CD14-positive monocyte (primary cell): ENCODE data around the gene CCDC197. TPM values are rescaled to one million over a fixed set of nuclear protein-coding genes. Genes with fewer than 3 reads are reported as not detected.
A peak's percentile ranks its signal among the peaks of the same experiment; 100 is the strongest.

ENCODE experiments used
- DNase-seq, 3 donors: peaks; one replicate each; pipeline ENCODE4 v3.0.0-alpha.2; 2011 to 2022
- H2AFZ ChIP-seq: 2 replicates; pipeline ENCODE4 v1.6.0; 2012; ENCODE audit warnings: mild to moderate bottlenecking, low read depth, low read length, inconsistent platforms; ENCODE audit not compliant: insufficient read depth, poor library complexity, severe bottlenecking
- H3K27ac ChIP-seq, 2 donors: 1 replicate in 1 of 2; 2 replicates in 1 of 2; pipeline ENCODE4 v1.5.1; 2012 to 2013; ENCODE audit warnings: low read length in 2 of 2, control low read depth in 1 of 2, inconsistent platforms in 1 of 2, low read depth in 1 of 2, mild to moderate bottlenecking in 1 of 2
- H3K27me3 ChIP-seq, 2 donors: one replicate each; pipeline versions ENCODE4 v1.6.0 to v1.6.1; 2011 to 2013; ENCODE audit warnings: low read length in 2 of 2; ENCODE audit not compliant: control insufficient read depth in 2 of 2, insufficient read depth in 2 of 2
- H3K36me3 ChIP-seq, 2 donors: replicated peaks in 1 of 2; 1 replicate in 1 of 2; 2 replicates in 1 of 2; pipeline versions ENCODE4 v1.5.1 to v1.6.1; 2012 to 2013; ENCODE audit warnings: low read length in 2 of 2, control low read depth in 1 of 2, inconsistent platforms in 1 of 2, mild to moderate bottlenecking in 1 of 2; ENCODE audit not compliant: insufficient read depth in 2 of 2, control insufficient read depth in 1 of 2
- H3K4me1 ChIP-seq, 2 donors: 1 replicate in 1 of 2; 2 replicates in 1 of 2; pipeline versions ENCODE4 v1.5.1 to v1.6.1; 2012 to 2013; ENCODE audit warnings: low read length in 2 of 2, control low read depth in 1 of 2, inconsistent platforms in 1 of 2, mild to moderate bottlenecking in 1 of 2, moderate library complexity in 1 of 2; ENCODE audit not compliant: insufficient read depth in 2 of 2, control insufficient read depth in 1 of 2
- H3K4me2 ChIP-seq: replicated peaks from 2 replicates; pipeline ENCODE3; 2012; ENCODE audit warnings: low read length, moderate library complexity, mild to moderate bottlenecking; ENCODE audit not compliant: poor library complexity, severe bottlenecking; ENCODE audit errors: extremely low read depth
- H3K4me3 ChIP-seq, 3 experiments: fragments of 200-600 bp in 1 of 3; sonication (generic) in 1 of 3; replicated peaks in 1 of 3; 1 replicate in 2 of 3; 2 replicates in 1 of 3; pipeline ENCODE4 v1.5.1; 2011 to 2013; ENCODE audit warnings: low read length in 3 of 3, mild to moderate bottlenecking in 3 of 3, control low read depth in 2 of 3, low read depth in 2 of 3, inconsistent platforms in 1 of 3, moderate library complexity in 1 of 3
- H3K79me2 ChIP-seq: 2 replicates; pipeline ENCODE4 v1.6.0; 2012; ENCODE audit warnings: mild to moderate bottlenecking, control low read depth, inconsistent platforms, low read length, moderate library complexity; ENCODE audit not compliant: insufficient read depth
- H3K9ac ChIP-seq: 2 replicates; pipeline ENCODE4 v1.6.0; 2017; ENCODE audit warnings: low read length, mild to moderate bottlenecking; ENCODE audit not compliant: insufficient read depth, poor library complexity, severe bottlenecking
- H3K9me3 ChIP-seq, 2 donors: replicated peaks in 1 of 2; 1 replicate in 1 of 2; 2 replicates in 1 of 2; pipeline versions ENCODE4 v1.5.1 to v1.6.1; 2012 to 2013; ENCODE audit warnings: low read length in 2 of 2, control low read depth in 1 of 2; ENCODE audit not compliant: control insufficient read depth in 1 of 2, insufficient read depth in 1 of 2
- H4K20me1 ChIP-seq: 2 replicates; pipeline ENCODE4 v1.6.0; 2012; ENCODE audit warnings: mild to moderate bottlenecking, low read length, control low read depth, moderate library complexity; ENCODE audit not compliant: insufficient read depth
- H3K27ac Mint-ChIP-seq, 7 donors: one replicate each; pipeline ENCODE4 v1.8.0; 2020; ENCODE audit warnings: mild to moderate bottlenecking in 7 of 7, mixed read lengths in 7 of 7, moderate library complexity in 6 of 7, inconsistent platforms in 2 of 7
- H3K27me3 Mint-ChIP-seq, 3 donors: one replicate each; pipeline ENCODE4 v1.8.0; 2021 to 2022; ENCODE audit warnings: low read depth in 3 of 3, mild to moderate bottlenecking in 3 of 3, mixed read lengths in 3 of 3, moderate library complexity in 3 of 3, inconsistent platforms in 1 of 3
- H3K36me3 Mint-ChIP-seq, 2 donors: one replicate each; pipeline ENCODE4 v1.8.0; 2020; ENCODE audit warnings: mixed read lengths in 2 of 2, inconsistent platforms in 1 of 2, mild to moderate bottlenecking in 1 of 2
- H3K4me1 Mint-ChIP-seq: one replicate; pipeline ENCODE4 v1.8.0; 2020; ENCODE audit warnings: mild to moderate bottlenecking, mixed read lengths
- H3K4me3 Mint-ChIP-seq, 2 donors: one replicate each; pipeline ENCODE4 v1.8.0; 2020; ENCODE audit warnings: mild to moderate bottlenecking in 2 of 2, mixed read lengths in 2 of 2, moderate library complexity in 1 of 2
- H3K9me3 Mint-ChIP-seq, 7 donors: one replicate each; pipeline ENCODE4 v1.8.0; 2020 to 2022; ENCODE audit warnings: mixed read lengths in 7 of 7, mild to moderate bottlenecking in 6 of 7, moderate library complexity in 6 of 7, inconsistent platforms in 2 of 7
- WGBS: methylation state at CpG from one replicate; pipeline ENCODE4 v1.1.5; 2013; ENCODE audit warnings: missing lambda C conversion rate; ENCODE audit not compliant: insufficient coverage; 5-methylcytosine and 5-hydroxymethylcytosine counted together
- intact Hi-C, 2 donors: fragments of 100-400 bp; cut with micrococcal nuclease; formaldehyde crosslinking; loops; one replicate each; pipeline versions ENCODE4 v1.15.0 to v1.15.1; 2023
- polyA plus RNA-seq, 3 donors: library from polyadenylated mRNA; depleted of rRNA in 1 of 3; unstranded in 2 of 3; stranded (reverse) in 1 of 3; fragments of 300-500 nt in 2 of 3; fragments of >200 nt in 1 of 3; fragmentation: Illumina TruSeq in 2 of 3; gene quantifications; 1 replicate in 2 of 3; 2 replicates in 1 of 3; pipeline ENCODE4 v1.2.3, GENCODE V29; 2012 to 2021
- TF ChIP-seq, protein P1 (sequence below): fragments of 200-600 bp; IDR thresholded peaks from one replicate; pipeline ENCODE4 v1.8.0; 2022; ENCODE audit warnings: antibody characterized with exemption, mild to moderate bottlenecking

The CCDC197 gene
- polyA plus RNA-seq, 3 donors, result not detected

DNA sequence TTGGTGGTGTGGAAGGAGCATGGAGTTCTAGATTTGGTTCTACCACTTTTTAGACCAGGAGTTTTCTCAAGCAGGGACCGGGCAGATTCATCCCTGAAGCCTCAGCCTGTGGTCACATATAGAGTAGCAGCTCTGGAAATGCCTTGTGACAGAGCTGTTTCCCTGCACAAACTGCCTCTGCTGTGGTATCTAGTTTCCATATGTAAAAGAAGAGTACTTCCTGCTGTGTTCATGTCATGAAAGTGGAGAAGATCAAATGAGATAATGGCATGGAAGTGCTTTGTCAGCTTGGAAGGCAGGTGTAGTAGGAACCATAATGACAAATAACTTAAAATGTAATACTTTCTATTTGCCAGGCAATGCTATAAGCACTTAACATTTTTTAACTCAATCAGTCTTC, 55.1 kb downstream of the CCDC197 start:
- no peaks in the 10 kb centered on the region for H3K9me3 Mint-ChIP-seq
- no peaks in the 10 kb centered on the region for H3K4me1 Mint-ChIP-seq
- Histone ChIP-seq H3K79me2 (no peaks in the 10 kb centered on the region), H3K4me1 (no peaks in the 10 kb centered on the region), H3K27me3 (no peaks in the 10 kb centered on the region), H3K4me2 (no peak overlapping the region), H2AFZ (no peak overlapping the region), H3K9me3 (no peaks in the 10 kb centered on the region), H3K27ac (no peak overlapping the region), H3K9ac (no peak overlapping the region), H3K36me3 (peaks cover 90 to 96% of the 10 kb centered on the region in 2 donors), H4K20me1 (no peaks in the 10 kb centered on the region), H3K4me3 (no peak overlapping the region)
- 83% methylated on average over 1 of the region's 1 CpG for WGBS
- peaks cover 91 to 97% of the 10 kb centered on the region in 2 donors for H3K36me3 Mint-ChIP-seq
- H3K4me3 Mint-ChIP-seq, result no peak overlapping the region
- DNase-seq, result no peak
- no peaks in the 10 kb centered on the region for H3K27me3 Mint-ChIP-seq
- TF ChIP-seq, protein P1, sequence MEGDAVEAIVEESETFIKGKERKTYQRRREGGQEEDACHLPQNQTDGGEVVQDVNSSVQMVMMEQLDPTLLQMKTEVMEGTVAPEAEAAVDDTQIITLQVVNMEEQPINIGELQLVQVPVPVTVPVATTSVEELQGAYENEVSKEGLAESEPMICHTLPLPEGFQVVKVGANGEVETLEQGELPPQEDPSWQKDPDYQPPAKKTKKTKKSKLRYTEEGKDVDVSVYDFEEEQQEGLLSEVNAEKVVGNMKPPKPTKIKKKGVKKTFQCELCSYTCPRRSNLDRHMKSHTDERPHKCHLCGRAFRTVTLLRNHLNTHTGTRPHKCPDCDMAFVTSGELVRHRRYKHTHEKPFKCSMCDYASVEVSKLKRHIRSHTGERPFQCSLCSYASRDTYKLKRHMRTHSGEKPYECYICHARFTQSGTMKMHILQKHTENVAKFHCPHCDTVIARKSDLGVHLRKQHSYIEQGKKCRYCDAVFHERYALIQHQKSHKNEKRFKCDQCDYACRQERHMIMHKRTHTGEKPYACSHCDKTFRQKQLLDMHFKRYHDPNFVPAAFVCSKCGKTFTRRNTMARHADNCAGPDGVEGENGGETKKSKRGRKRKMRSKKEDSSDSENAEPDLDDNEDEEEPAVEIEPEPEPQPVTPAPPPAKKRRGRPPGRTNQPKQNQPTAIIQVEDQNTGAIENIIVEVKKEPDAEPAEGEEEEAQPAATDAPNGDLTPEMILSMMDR, result no peak
- intact Hi-C loops, result no loop called here
- peak overlapping the region in 1 of 7 donors; percentile 33 for H3K27ac Mint-ChIP-seq

DNA sequence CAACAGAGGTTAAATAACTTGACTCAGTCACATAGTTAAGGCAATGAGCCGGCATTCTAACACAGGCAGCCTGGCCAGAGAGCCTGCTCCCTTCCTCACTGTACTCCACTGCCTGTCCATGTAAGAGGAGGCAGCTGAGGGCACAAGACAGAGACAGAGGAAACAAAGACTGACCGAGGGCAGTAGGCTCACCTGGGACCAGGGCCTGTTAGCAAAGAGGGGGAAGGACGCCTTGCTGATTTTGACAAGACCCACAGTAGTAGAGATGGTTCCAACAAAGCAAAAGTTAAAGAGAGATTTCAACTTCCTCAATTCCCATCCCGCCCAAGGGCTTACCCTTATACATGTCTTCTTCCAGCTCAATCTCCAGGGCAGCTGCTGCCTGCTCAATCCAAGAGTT, 55.6 kb downstream of the CCDC197 start:
- H3K27me3 Mint-ChIP-seq, result no peaks in the 10 kb centered on the region
- no peaks in the 10 kb centered on the region for H4K20me1 ChIP-seq
- WGBS, result 100% methylated on average over 1 of the region's 4 CpGs
- no peak overlapping the region for H3K4me2 ChIP-seq
- no peaks in the 10 kb centered on the region for H3K4me1 Mint-ChIP-seq
- H3K36me3 ChIP-seq, result peaks cover 90 to 96% of the 10 kb centered on the region in 2 donors
- TF ChIP-seq, protein P1, result no peak
- no peak overlapping the region for H3K4me3 Mint-ChIP-seq
- H3K4me1 ChIP-seq, result no peaks in the 10 kb centered on the region
- DNase-seq, result no peak
- no peak overlapping the region for H3K4me3 ChIP-seq
- H3K36me3 Mint-ChIP-seq, result peaks cover 91 to 97% of the 10 kb centered on the region in 2 donors
- H3K9me3 Mint-ChIP-seq, result no peaks in the 10 kb centered on the region
- H3K27me3 ChIP-seq, result no peaks in the 10 kb centered on the region
- no peak overlapping the region for H3K9ac ChIP-seq
- H3K79me2 ChIP-seq, result no peaks in the 10 kb centered on the region
- peak overlapping the region in 3 of 7 donors; percentile 7 to 52 (median 50) for H3K27ac Mint-ChIP-seq
- no peaks in the 10 kb centered on the region for H3K9me3 ChIP-seq
- no peak overlapping the region for H3K27ac ChIP-seq
- H2AFZ ChIP-seq, result no peak overlapping the region
- intact Hi-C loops, result no loop called here
